ENCODE data around the gene ADRA1B.

ADRA1B gene

GRCh38 chr5:159936686-159937329 is 20.5 kb downstream of the ADRA1B start:
- TF ChIP-seq EGR1 (IDR thresholded peaks at IDR 0.05) (no peak), TAF1 (IDR thresholded peaks at IDR 0.05; ENCODE audit: low read depth) (no peak), REST (IDR thresholded peaks at IDR 0.05; ENCODE audit: low read depth) (no peak), CREB1 (IDR thresholded peaks at IDR 0.05; ENCODE audit: low read depth) (no peak)

- TF ChIP-seq CREB1 (IDR thresholded peaks at IDR 0.05; ENCODE audit: low read depth) (0 out of 2 replicates have a peak, but pooled peaks have one; percentile 31), NFIC (IDR thresholded peaks at IDR 0.05) (no peak)
Measured at GRCh38 chr5:159937580-159937979, 21.3 kb downstream of the ADRA1B start.

GRCh38 chr5:159943326-159943725 is 27.0 kb downstream of the ADRA1B start:
- TF ChIP-seq EGR1 (IDR thresholded peaks at IDR 0.05) (no peak), TAF1 (IDR thresholded peaks at IDR 0.05; ENCODE audit: low read depth) (no peak), CREB1 (IDR thresholded peaks at IDR 0.05; ENCODE audit: low read depth) (no peak), FOXM1 (IDR thresholded peaks at IDR 0.05; ENCODE audit: borderline replicate concordance, low read depth) (no peak), MAX (IDR thresholded peaks at IDR 0.05) (no peak), TCF12 (IDR thresholded peaks at IDR 0.05; ENCODE audit: low read depth) (no peak), YY1 (IDR thresholded peaks at IDR 0.05; ENCODE audit: low read depth) (no peak)

- TF ChIP-seq CREB1 (IDR thresholded peaks at IDR 0.05; ENCODE audit: low read depth) (no peak), USF1 (IDR thresholded peaks at IDR 0.05) (no peak), EGR1 (IDR thresholded peaks at IDR 0.05) (no peak), TCF12 (IDR thresholded peaks at IDR 0.05; ENCODE audit: low read depth) (no peak), RAD21 (IDR thresholded peaks at IDR 0.05; ENCODE audit: low read depth) (no peak), TAF1 (IDR thresholded peaks at IDR 0.05; ENCODE audit: low read depth) (no peak), YY1 (IDR thresholded peaks at IDR 0.05; ENCODE audit: low read depth) (no peak), MAX (IDR thresholded peaks at IDR 0.05) (no peak), TEAD4 (IDR thresholded peaks at IDR 0.05) (no peak), REST (IDR thresholded peaks at IDR 0.05; ENCODE audit: low read depth) (no peak)
Measured at GRCh38 chr5:159944056-159944600, 27.8 kb downstream of the ADRA1B start.

- TF ChIP-seq CREB1 (IDR thresholded peaks at IDR 0.05; ENCODE audit: low read depth), result no peak
- TF ChIP-seq NFIC (IDR thresholded peaks at IDR 0.05), result no peak
- TF ChIP-seq TCF12 (IDR thresholded peaks at IDR 0.05; ENCODE audit: low read depth), result no peak
- TF ChIP-seq CEBPB (IDR thresholded peaks at IDR 0.05), result no peak
- no peak for TF ChIP-seq EGR1 (IDR thresholded peaks at IDR 0.05)
- no peak for TF ChIP-seq FOXM1 (IDR thresholded peaks at IDR 0.05; ENCODE audit: borderline replicate concordance, low read depth)
- TF ChIP-seq RAD21 (IDR thresholded peaks at IDR 0.05; ENCODE audit: low read depth), result no peak
- TF ChIP-seq REST (IDR thresholded peaks at IDR 0.05; ENCODE audit: low read depth), result no peak
- TF ChIP-seq EP300 (IDR thresholded peaks at IDR 0.05; ENCODE audit: borderline replicate concordance), result no peak
- TF ChIP-seq TEAD4 (IDR thresholded peaks at IDR 0.05), result no peak
- no peak for TF ChIP-seq YY1 (IDR thresholded peaks at IDR 0.05; ENCODE audit: low read depth)
- no peak for TF ChIP-seq ZBTB7A (IDR thresholded peaks at IDR 0.05; ENCODE audit: low read depth)
- no peak for TF ChIP-seq MAX (IDR thresholded peaks at IDR 0.05)
- TF ChIP-seq USF1 (IDR thresholded peaks at IDR 0.05), result no peak
Measured at GRCh38 chr5:159945359-159945758, 29.1 kb downstream of the ADRA1B start.
